Testis (tissue), 2 donors: ENCODE results near the gene RPTOR.

Experiments used
- POLR2A ChIP-seq: fragments of 450-650 bp; IDR thresholded peaks from one replicate; pipeline ENCODE4 v1.6.1; 2017; ENCODE audit warnings: antibody characterized with exemption, mild to moderate bottlenecking, moderate library complexity
- TF ChIP-seq, protein P1 (sequence below), 3 experiments: fragments of 450-650 bp in 2 of 3; fragments of 200-600 bp in 1 of 3; sonication (generic) in 1 of 3; IDR thresholded peaks; one replicate each; pipeline ENCODE4 v1.5.1; 2016 to 2019; ENCODE audit warnings: antibody characterized with exemption in 3 of 3, mild to moderate bottlenecking in 2 of 3, moderate library complexity in 1 of 3

DNA sequence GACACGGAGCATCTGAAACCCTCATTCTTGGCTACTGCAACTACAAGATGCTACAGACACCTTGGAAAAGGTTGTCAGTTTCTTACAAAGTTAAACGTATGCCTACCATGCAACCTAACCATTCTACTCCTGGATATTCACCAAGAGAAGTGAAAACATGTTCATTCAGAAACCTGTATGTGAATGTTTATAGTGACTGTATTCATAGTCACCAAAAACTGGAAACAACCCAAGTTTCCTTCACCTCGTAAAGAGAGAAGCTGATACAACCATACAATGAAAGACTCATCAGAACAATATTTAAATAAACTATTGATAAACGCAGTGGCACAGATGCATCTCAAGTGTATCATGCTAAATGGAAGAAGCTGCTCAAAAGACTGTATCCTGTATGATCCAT is 391.6 kb downstream of the RPTOR start:
- TF ChIP-seq, protein P1, sequence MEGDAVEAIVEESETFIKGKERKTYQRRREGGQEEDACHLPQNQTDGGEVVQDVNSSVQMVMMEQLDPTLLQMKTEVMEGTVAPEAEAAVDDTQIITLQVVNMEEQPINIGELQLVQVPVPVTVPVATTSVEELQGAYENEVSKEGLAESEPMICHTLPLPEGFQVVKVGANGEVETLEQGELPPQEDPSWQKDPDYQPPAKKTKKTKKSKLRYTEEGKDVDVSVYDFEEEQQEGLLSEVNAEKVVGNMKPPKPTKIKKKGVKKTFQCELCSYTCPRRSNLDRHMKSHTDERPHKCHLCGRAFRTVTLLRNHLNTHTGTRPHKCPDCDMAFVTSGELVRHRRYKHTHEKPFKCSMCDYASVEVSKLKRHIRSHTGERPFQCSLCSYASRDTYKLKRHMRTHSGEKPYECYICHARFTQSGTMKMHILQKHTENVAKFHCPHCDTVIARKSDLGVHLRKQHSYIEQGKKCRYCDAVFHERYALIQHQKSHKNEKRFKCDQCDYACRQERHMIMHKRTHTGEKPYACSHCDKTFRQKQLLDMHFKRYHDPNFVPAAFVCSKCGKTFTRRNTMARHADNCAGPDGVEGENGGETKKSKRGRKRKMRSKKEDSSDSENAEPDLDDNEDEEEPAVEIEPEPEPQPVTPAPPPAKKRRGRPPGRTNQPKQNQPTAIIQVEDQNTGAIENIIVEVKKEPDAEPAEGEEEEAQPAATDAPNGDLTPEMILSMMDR (IDR thresholded peaks at IDR 0.05), result no peak
- TF ChIP-seq POLR2A, result no peak
